B cell (primary cell): ENCODE results near the gene DNM1L.

Source experiments
- CTCF ChIP-seq: fragments of 200-600 bp; IDR thresholded peaks from one replicate; pipeline ENCODE4 v1.8.0; 2022; ENCODE audit warnings: antibody characterized with exemption, mild to moderate bottlenecking
- EZH2 ChIP-seq: IDR thresholded peaks from 2 replicates; pipeline ENCODE4 v1.6.1; 2012; ENCODE audit warnings: borderline replicate concordance, low read depth, mild to moderate bottlenecking, moderate library complexity, low read length; ENCODE audit not compliant: insufficient read depth, poor library complexity, severe bottlenecking

- TF ChIP-seq CTCF: no peak
- TF ChIP-seq EZH2: no peak
These were observed 47.2 kb downstream of the DNM1L start for GRCh38 chr12:32726286-32726685.
